CD4-positive, alpha-beta memory T cell (primary cell): Measurements from ENCODE around the gene PDZK1IP1. TPM values are rescaled to one million over a fixed set of nuclear protein-coding genes. Genes with fewer than 3 reads are reported as not detected.
"Not testable (repeated sequence)": the region's sequence is repeated elsewhere in the genome, so short reads cannot be mapped to it uniquely, and the experiment has no call there.

Experiments
- CTCF ChIA-PET: fragments of 350-600 bp; sonication (Branson Sonifier 250); formaldehyde crosslinking; loops from one replicate; lab custom pipeline; 2021; ENCODE audit warnings: inconsistent platforms; ENCODE audit not compliant: partially characterized antibody; lab: Charles Lee
- POLR2A ChIA-PET: fragments of 350-600 bp; sonication (Branson Sonifier 250); formaldehyde crosslinking; loops from one replicate; lab custom pipeline; 2021; ENCODE audit not compliant: partially characterized antibody; lab: Charles Lee
- DNase-seq, 5 donors: peaks; one replicate each; pipeline versions ENCODE4 v3.0.0 to v3.0.0-alpha.2; 2020 to 2022; ENCODE audit warnings: mixed read lengths in 1 of 5
- H3K27ac ChIP-seq: one replicate; pipeline ENCODE4 v1.7.0; 2013; ENCODE audit warnings: low read depth, low read length
- H3K27me3 ChIP-seq: 2 replicates; pipeline ENCODE4 v1.7.0; 2013; ENCODE audit warnings: mild to moderate bottlenecking, low read length, moderate library complexity; ENCODE audit not compliant: insufficient read depth
- H3K36me3 ChIP-seq: 2 replicates; pipeline ENCODE4 v1.7.0; 2013; ENCODE audit warnings: mild to moderate bottlenecking, low read length, moderate library complexity; ENCODE audit not compliant: insufficient read depth
- H3K4me1 ChIP-seq: 2 replicates; pipeline ENCODE4 v1.7.0; 2013; ENCODE audit warnings: mild to moderate bottlenecking, low read length, moderate library complexity; ENCODE audit not compliant: insufficient read depth
- H3K4me3 ChIP-seq, 2 donors: one replicate each; pipeline ENCODE4 v1.7.0; 2013; ENCODE audit warnings: low read length in 2 of 2, mild to moderate bottlenecking in 1 of 2
- H3K9me3 ChIP-seq, 2 donors: one replicate each; pipeline ENCODE4 v1.7.0; 2013; ENCODE audit warnings: low read length in 2 of 2, control low read depth in 1 of 2; ENCODE audit not compliant: control insufficient read depth in 1 of 2
- H3K27ac Mint-ChIP-seq, 7 donors: one replicate each; pipeline ENCODE4 v1.8.0; 2020 to 2021; ENCODE audit warnings: mixed read lengths in 7 of 7, mild to moderate bottlenecking in 6 of 7, inconsistent platforms in 3 of 7, moderate library complexity in 3 of 7
- H3K27me3 Mint-ChIP-seq, 2 donors: one replicate each; pipeline ENCODE4 v1.8.0; 2020 to 2021; ENCODE audit warnings: mixed read lengths in 2 of 2
- H3K36me3 Mint-ChIP-seq, 2 donors: one replicate each; pipeline ENCODE4 v1.8.0; 2020 to 2021; ENCODE audit warnings: mixed read lengths in 2 of 2, inconsistent platforms in 1 of 2, mild to moderate bottlenecking in 1 of 2
- H3K4me1 Mint-ChIP-seq, 4 donors: one replicate each; pipeline ENCODE4 v1.8.0; 2020 to 2021; ENCODE audit warnings: mixed read lengths in 4 of 4, mild to moderate bottlenecking in 1 of 4
- H3K4me3 Mint-ChIP-seq, 8 donors: one replicate each; pipeline ENCODE4 v1.8.0; 2020 to 2021; ENCODE audit warnings: mixed read lengths in 8 of 8, mild to moderate bottlenecking in 7 of 8, moderate library complexity in 6 of 8, inconsistent platforms in 3 of 8
- H3K9me3 Mint-ChIP-seq, 8 donors: one replicate each; pipeline ENCODE4 v1.8.0; 2020 to 2021; ENCODE audit warnings: mixed read lengths in 8 of 8, mild to moderate bottlenecking in 5 of 8, inconsistent platforms in 3 of 8, moderate library complexity in 1 of 8
- intact Hi-C: fragments of 100-400 bp; cut with micrococcal nuclease; formaldehyde crosslinking; loops from one replicate; pipeline ENCODE4 v1.15.1; 2023
- polyA plus RNA-seq, 2 donors: library from polyadenylated mRNA; unstranded; fragments of 300-500 nt; fragmentation: Illumina TruSeq; gene quantifications; one replicate each; pipeline ENCODE4 v1.2.3, GENCODE V29; 2021
- total RNA-seq, 2 experiments: library from RNA; stranded (reverse); gene quantifications; one replicate each; pipeline ENCODE4 v1.2.3, GENCODE V29; 2021

The PDZK1IP1 gene
- total and polyA plus RNA-seq, 4 experiments from 2014 or later: not detected

DNA sequence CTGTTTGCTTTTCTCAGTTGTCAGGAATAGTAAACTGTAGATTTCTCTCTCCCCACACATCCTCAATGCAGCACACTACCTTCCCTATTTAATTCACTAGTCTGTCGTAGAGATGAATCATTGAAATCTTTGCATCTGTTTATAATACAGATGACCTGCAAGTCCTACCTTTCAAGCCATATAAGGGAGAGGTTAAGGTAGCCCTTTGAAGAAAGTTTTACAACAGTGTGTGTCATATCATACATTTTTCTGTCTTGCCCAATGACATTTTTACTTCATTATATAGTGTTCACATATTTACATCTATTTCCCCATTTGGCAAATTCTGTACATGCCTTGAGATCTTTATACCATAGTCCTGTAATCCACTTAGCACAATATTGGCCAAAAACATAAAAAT lies 43.3 kb downstream of the PDZK1IP1 start:
- POLR2A ChIA-PET, H3K4me1 Mint-ChIP-seq, CTCF ChIA-PET, H3K36me3 Mint-ChIP-seq, H3K4me3 ChIP-seq, H3K4me3 Mint-ChIP-seq, H3K4me1 ChIP-seq, H3K27ac Mint-ChIP-seq, intact Hi-C loops, DNase-seq, H3K9me3 ChIP-seq, H3K27me3 ChIP-seq, H3K27ac ChIP-seq, H3K9me3 Mint-ChIP-seq, H3K36me3 ChIP-seq: not testable (repeated sequence)
- peaks cover 12 to 29% of the 10 kb centered on the region in 2 donors for H3K27me3 Mint-ChIP-seq

- H3K27me3 ChIP-seq, H3K36me3 ChIP-seq, H3K4me3 ChIP-seq, H3K36me3 Mint-ChIP-seq, H3K27ac Mint-ChIP-seq, DNase-seq, H3K9me3 Mint-ChIP-seq, H3K4me3 Mint-ChIP-seq, intact Hi-C loops, H3K9me3 ChIP-seq, POLR2A ChIA-PET, H3K27ac ChIP-seq, H3K4me1 Mint-ChIP-seq, CTCF ChIA-PET, H3K4me1 ChIP-seq: not testable (repeated sequence)
- peaks cover 10 to 20% of the 10 kb centered on the region in 2 donors for H3K27me3 Mint-ChIP-seq
Measured at GRCh38 chr1:47143654-47144053, 46.2 kb downstream of the PDZK1IP1 start.

GRCh38 chr1:47140358-47140757 lies 49.5 kb downstream of the PDZK1IP1 start:
- POLR2A ChIA-PET, intact Hi-C loops, H3K4me1 Mint-ChIP-seq, H3K36me3 Mint-ChIP-seq, H3K9me3 ChIP-seq, H3K27ac ChIP-seq, H3K27me3 ChIP-seq, H3K4me3 Mint-ChIP-seq, H3K4me3 ChIP-seq, H3K4me1 ChIP-seq, H3K36me3 ChIP-seq, H3K27ac Mint-ChIP-seq, CTCF ChIA-PET, DNase-seq, H3K9me3 Mint-ChIP-seq: not testable (repeated sequence)
- peaks cover 9 to 13% of the 10 kb centered on the region in 2 donors for H3K27me3 Mint-ChIP-seq

GRCh38 chr1:47137925-47138615 lies 51.8 kb downstream of the PDZK1IP1 start:
- Histone ChIP-seq H3K36me3 (no peaks in the 10 kb centered on the region), H3K27ac (no peak overlapping the region), H3K9me3 (no peaks in the 10 kb centered on the region), H3K4me1 (no peaks in the 10 kb centered on the region), H3K4me3 (no peak overlapping the region), H3K27me3 (no peaks in the 10 kb centered on the region)
- Mint-ChIP-seq H3K4me3 (no peak overlapping the region), H3K36me3 (no peaks in the 10 kb centered on the region), H3K27me3 (peaks cover 8 to 13% of the 10 kb centered on the region in 2 donors), H3K27ac (no peak overlapping the region), H3K4me1 (no peaks in the 10 kb centered on the region), H3K9me3 (peaks cover 0 to 2% (median 0%) of the 10 kb centered on the region in 8 donors)
- intact Hi-C loops: no loop called here
- POLR2A ChIA-PET: no interaction called here
- CTCF ChIA-PET: no interaction called here
- DNase-seq: no peak

DNA sequence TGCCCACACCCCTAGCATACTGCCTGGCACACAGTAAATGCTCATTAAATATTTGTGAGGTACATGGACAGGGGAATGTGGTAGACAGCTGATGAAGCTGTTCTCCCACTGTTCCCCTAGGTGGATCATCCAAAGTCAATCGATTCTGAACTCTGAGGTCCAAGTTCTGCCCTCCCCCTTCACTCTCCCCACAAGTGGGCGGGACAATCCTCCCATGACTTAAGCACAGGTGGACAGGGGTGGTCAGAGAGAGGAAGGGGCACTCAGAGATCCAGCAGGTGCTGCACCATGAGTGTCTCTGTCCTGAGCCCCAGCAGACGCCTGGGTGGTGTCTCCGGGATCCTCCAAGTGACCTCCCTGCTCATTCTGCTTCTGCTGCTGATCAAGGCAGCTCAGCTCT lies 52.6 kb downstream of the PDZK1IP1 start, which contains the start of gene CYP4A22:
CYP4A22 (plus strand) TSS at position 244 of the 400 bp plus-strand sequence; CDS start at position 289, 45 bp downstream.
- Mint-ChIP-seq H3K4me1 (no peaks in the 10 kb centered on the region), H3K9me3 (peaks cover 0 to 2% (median 0%) of the 10 kb centered on the region in 8 donors), H3K27me3 (peaks cover 11 to 16% of the 10 kb centered on the region in 2 donors), H3K27ac (no peak within 1 kb of the TSS), H3K4me3 (no peak within 1 kb of the TSS), H3K36me3 (no peaks in the 10 kb centered on the region)
- Histone ChIP-seq H3K9me3 (no peaks in the 10 kb centered on the region), H3K27ac (no peak within 1 kb of the TSS), H3K4me3 (no peak within 1 kb of the TSS), H3K36me3 (no peaks in the 10 kb centered on the region), H3K27me3 (no peaks in the 10 kb centered on the region), H3K4me1 (no peaks in the 10 kb centered on the region)
- intact Hi-C loops: no loop called here
- no peak for DNase-seq
- CTCF ChIA-PET: no interaction called here
- POLR2A ChIA-PET: no interaction called here

Other genes with a start within 250 kb of the PDZK1IP1 start
- gene CYP4A11, start 248.6 kb downstream of the PDZK1IP1 start, total RNA-seq: not detected
- not detected for gene CYP4A11, start 248.6 kb downstream of the PDZK1IP1 start, polyA plus RNA-seq
- not detected for gene CYP4X1, start 166.4 kb downstream of the PDZK1IP1 start, total RNA-seq
- gene CYP4X1, start 166.4 kb downstream of the PDZK1IP1 start, polyA plus RNA-seq: not detected
- not detected for gene CYP4Z1, start 122.8 kb downstream of the PDZK1IP1 start, total RNA-seq
- gene CYP4Z1, start 122.8 kb downstream of the PDZK1IP1 start, polyA plus RNA-seq: not detected
- not detected for gene CYP4A22, start 52.6 kb downstream of the PDZK1IP1 start, total RNA-seq
- not detected for gene CYP4A22, start 52.6 kb downstream of the PDZK1IP1 start, polyA plus RNA-seq
- not detected for gene TAL1, start 42.2 kb upstream of the PDZK1IP1 start, total RNA-seq
- not detected for gene TAL1, start 42.2 kb upstream of the PDZK1IP1 start, polyA plus RNA-seq
- gene STIL, start 124.1 kb upstream of the PDZK1IP1 start, total RNA-seq: 1 to 10 TPM; 1.6 to 2.6 TPM
- under 1 TPM; 0.34 to 0.89 TPM for gene STIL, start 124.1 kb upstream of the PDZK1IP1 start, polyA plus RNA-seq
- gene CMPK1, start 143.8 kb upstream of the PDZK1IP1 start, total RNA-seq: 100 to 1,000 TPM; 152 to 153 TPM
- 100 to 1,000 TPM; 180 to 216 TPM for gene CMPK1, start 143.8 kb upstream of the PDZK1IP1 start, polyA plus RNA-seq
- not detected for gene FOXE3, start 226.2 kb upstream of the PDZK1IP1 start, total RNA-seq
- gene FOXE3, start 226.2 kb upstream of the PDZK1IP1 start, polyA plus RNA-seq: not detected
- gene FOXD2, start 248.0 kb upstream of the PDZK1IP1 start, total RNA-seq: under 1 TPM; 0.64 to 0.73 TPM
- under 1 TPM; 0.07 to 0.11 TPM for gene FOXD2, start 248.0 kb upstream of the PDZK1IP1 start, polyA plus RNA-seq